D341Med (cell line): Measurements from ENCODE around the gene TAGLN3.

ENCODE experiments used
- DNase-seq: peaks from one replicate; pipeline ENCODE4 v3.0.0; 2012; ENCODE audit warnings: low spot score

Gene TAGLN3

DNA sequence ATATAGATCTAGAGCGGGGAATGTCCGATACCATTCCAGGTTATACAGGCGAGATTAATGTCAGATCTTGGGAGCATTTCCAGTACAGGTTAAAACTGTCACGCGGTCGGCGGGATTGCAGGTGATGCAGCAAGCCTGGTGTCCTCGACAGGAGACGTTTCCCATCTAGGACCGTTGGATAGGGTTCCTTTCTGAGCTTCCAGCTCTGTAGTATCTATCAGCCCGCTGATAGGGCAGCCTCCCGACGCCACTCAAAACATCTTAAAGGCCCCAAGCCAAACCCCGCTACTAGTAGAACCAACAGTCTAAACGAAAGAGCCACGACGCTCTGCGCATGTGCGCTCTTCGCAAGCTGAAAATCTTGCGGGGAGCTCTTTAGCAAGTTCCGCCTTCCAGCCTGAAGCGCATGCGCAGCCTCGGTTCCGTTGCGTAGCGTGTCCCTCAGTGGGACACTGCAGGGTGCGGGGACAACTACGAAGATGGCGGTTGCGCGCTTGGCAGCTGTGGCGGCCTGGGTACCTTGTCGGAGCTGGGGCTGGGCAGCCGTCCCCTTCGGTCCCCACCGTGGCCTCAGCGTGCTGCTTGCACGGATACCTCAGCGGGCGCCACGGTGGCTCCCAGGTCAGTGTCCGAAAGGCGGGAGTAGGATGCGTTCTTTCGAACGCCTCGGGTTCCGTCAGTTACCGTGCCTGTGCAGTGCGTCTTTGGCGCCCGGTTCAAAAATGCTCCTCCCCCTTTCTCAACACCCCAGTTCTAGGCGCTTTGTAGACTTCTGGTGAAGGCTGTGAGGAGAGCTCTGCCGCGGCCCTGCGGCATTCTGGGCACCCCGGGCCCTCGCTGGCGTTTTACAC lies 19.9 kb upstream of the TAGLN3 start, which contains the start of gene ABHD10:
ABHD10 (plus strand) TSS at position 444 of the 851 bp plus-strand sequence; CDS start at position 480, 36 bp downstream.
- DNase-seq = peak; percentile 93

- DNase-seq = no peak
Measured at GRCh38 chr3:111979434-111980038, 19.2 kb upstream of the TAGLN3 start.

- no peak for DNase-seq
Measured at GRCh38 chr3:111980716-111981456, 17.8 kb upstream of the TAGLN3 start.

- DNase-seq = no peak
Measured at GRCh38 chr3:111981457-111981763, 17.3 kb upstream of the TAGLN3 start.

DNA sequence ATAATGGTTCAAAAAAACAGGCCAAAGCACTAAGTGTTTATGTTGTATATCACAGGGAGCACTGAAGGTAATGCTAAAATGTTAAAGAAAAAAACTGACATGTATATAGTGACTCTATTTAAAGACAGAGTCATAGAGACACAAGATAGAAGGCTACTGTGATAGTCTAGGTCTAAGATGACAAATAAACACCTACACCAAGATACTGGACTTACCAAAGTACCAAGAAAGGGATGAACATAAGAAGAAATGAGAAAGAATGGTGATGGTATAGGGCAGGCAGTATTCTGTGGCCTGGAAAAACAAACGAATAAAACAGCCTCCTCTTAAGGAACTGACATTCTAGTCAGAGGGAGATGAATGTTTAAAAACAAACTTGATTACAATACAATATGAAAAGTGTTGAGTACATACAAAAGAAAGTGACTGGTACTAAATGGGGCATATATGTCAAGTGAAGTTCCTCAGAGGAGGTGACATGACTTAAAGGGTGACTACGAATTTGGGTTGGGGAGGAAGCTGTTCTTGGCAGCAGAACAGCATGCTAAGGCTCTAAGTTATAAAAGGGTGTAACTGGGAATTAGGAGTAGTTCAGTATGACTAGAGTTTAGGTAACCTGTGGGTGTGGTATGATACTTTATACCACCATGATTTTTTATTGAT lies 14.0 kb upstream of the TAGLN3 start:
- DNase-seq = no peak

DNA sequence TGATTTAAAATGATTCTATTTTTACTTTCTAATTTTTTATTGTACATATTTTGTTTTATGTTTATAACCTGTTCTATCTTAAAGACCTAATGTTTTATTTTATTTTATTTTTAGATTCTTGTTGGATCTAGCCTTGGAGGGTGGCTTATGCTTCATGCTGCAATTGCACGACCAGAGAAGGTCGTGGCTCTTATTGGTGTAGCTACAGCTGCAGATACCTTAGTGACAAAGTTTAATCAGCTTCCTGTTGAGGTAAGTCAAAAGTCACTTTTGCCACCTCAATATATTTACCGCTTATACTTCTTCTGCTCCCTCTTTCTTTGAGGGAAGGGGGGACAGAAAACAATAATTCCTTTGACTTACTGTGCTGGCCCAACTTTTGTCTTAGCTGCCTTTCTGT lies 11.9 kb upstream of the TAGLN3 start:
- DNase-seq = no peak

GRCh38 chr3:111989061-111989678 lies 9.6 kb upstream of the TAGLN3 start:
- DNase-seq = no peak

- no peak for DNase-seq
Measured at GRCh38 chr3:111993038-111993437, 5.7 kb upstream of the TAGLN3 start.

- DNase-seq = no peak
Measured at GRCh38 chr3:111999484-112000324, 982 bp downstream of the TAGLN3 start.

GRCh38 chr3:112000367-112000771 lies 1.6 kb downstream of the TAGLN3 start:
- no peak for DNase-seq

DNA sequence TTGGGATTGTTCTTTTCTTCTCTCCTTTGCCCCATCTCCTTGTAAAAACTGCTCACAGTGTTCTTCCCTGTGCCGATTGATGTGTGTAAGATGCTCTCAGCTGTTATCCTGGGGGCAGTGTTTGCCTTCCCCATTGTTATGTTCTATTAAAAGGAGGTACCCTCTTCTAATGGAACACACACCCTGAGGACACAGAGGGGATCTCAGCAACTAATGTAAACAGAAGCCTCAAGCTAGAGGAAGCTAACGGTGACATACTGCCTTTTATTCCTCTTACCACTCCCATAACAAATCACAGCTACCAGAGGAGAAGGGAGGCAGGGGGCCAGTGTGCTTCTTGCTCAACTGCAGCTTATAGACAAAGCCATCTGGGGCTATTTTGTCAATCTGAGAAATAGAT lies 2.2 kb downstream of the TAGLN3 start:
- no peak for DNase-seq

- no peak for DNase-seq
Measured at GRCh38 chr3:112001526-112001925, 2.8 kb downstream of the TAGLN3 start.

DNA sequence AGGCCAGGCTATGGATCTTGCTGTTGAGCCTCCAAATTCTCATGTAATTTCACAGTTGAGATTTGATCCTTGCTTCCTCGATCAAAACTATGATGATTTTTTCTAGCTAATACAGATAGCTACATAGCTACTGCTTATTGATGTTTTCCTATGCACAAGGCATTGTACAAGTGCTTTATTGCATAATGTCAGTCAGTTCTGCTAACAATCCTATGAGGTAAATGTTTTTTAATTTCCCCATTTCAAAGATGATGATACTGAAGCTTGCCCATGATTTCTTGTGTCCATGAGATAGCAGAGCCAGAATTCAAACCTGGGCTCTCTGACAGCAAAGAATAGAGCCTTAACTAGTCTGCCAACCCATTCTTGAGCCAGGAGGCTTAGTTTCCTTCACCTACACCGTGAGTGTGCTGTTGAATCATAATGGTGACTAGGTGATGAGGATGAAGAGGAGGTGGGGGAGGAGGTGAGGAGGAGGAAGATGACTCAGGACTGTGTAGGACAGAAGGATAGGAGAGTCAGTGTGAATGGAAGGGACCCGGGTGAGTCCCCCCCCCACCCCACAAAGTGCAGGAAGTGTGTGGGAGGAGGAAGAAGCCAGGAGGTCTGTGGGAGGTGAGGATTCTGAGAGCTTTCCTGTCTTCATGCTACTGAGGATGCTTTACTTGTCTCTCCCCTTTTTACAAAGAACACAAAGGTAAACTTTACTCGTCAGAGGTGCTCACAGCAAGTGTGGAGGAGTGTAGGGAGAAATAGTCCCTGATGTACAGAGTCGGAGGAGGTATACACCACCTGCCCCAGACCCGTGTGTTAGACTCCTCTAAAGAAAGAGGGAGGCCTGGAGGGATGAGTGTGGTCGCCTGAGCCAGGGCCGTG lies 3.6 kb downstream of the TAGLN3 start:
- DNase-seq = no peak

GRCh38 chr3:112003321-112004080 lies 4.8 kb downstream of the TAGLN3 start:
- DNase-seq = no peak

DNA sequence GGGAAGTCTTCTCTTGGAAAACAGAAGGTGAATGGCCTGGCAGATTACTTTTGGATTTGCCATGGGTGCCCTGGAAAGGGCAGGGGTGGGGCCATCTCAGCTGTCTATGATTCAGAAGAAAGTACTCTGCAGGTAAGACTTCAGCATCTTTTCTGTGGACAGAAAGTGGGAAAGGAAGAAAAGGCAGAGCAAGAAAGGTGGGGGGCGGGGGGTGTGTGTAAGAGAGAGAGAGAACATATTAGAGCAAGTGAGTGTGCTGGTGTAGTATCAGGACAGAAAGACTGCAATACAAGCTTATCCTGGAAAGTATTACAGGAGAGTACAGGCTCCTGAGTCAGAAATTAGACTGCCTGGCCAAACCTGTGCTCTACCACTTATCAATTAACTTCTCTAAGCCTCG lies 5.5 kb downstream of the TAGLN3 start:
- DNase-seq = no peak

DNA sequence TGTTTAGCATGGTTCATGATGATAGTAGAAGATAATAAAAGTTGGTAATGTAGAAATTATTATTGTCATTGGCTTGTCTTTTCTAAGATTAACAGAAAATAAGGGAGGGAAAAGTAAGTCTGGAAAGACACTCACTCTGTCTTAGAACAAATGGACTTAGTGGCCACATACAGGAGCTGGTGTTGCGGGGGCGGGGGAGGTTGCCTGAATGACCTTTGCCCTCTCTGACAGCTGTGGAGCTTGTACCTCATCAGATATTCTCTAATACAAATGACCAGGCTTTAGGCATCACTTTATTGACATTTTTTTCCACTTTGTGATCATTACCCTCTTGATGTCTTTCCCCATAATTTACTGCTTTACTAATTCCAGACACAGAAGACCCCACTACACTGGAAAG lies 5.9 kb downstream of the TAGLN3 start:
- no peak for DNase-seq

- no peak for DNase-seq
Measured at GRCh38 chr3:112005091-112005672, 6.5 kb downstream of the TAGLN3 start.

- DNase-seq = no peak
Measured at GRCh38 chr3:112007633-112008032, 8.9 kb downstream of the TAGLN3 start.

GRCh38 chr3:112009670-112010069 lies 10.9 kb downstream of the TAGLN3 start:
- DNase-seq = no peak
